ENCODE results near the gene ARHGAP42. TPM values are rescaled to one million over a fixed set of nuclear protein-coding genes. Genes with fewer than 3 reads are reported as not detected.

ARHGAP42 gene
- total RNA-seq, 1 donor from 2014 or later: 25.3 TPM

GRCh38 chr11:100875521-100875869 lies 188.4 kb downstream of the ARHGAP42 start:
- Mint-ChIP-seq H3K27ac (no peak overlapping the region), H3K4me3 (ENCODE audit: low read depth) (no peak overlapping the region), H3K4me1 (ENCODE audit: low read depth) (peaks cover 2% of the 10 kb centered on the region), H3K27me3 (no peaks in the 10 kb centered on the region), H3K36me3 (ENCODE audit: insufficient read depth) (no peaks in the 10 kb centered on the region), H3K9me3 (ENCODE audit: low read depth) (peaks cover 4% of the 10 kb centered on the region)
- no peak for TF ChIP-seq CTCF (IDR thresholded peaks at IDR 0.05; ENCODE audit: unreplicated experiment)
- no peak for DNase-seq (ENCODE audit: low spot score, unreplicated experiment)

- Mint-ChIP-seq H3K27ac (no peak overlapping the region), H3K4me3 (ENCODE audit: low read depth) (no peak overlapping the region), H3K4me1 (ENCODE audit: low read depth) (peaks cover 2% of the 10 kb centered on the region), H3K27me3 (no peaks in the 10 kb centered on the region), H3K9me3 (ENCODE audit: low read depth) (peaks cover 17% of the 10 kb centered on the region), H3K36me3 (ENCODE audit: insufficient read depth) (peaks cover 3% of the 10 kb centered on the region)
- DNase-seq (ENCODE audit: low spot score, unreplicated experiment): no peak
- no peak for TF ChIP-seq CTCF (IDR thresholded peaks at IDR 0.05; ENCODE audit: unreplicated experiment)
Measured at GRCh38 chr11:100876815-100877520, 189.9 kb downstream of the ARHGAP42 start.

- no peak for TF ChIP-seq CTCF (IDR thresholded peaks at IDR 0.05; ENCODE audit: unreplicated experiment)
- Mint-ChIP-seq H3K4me1 (ENCODE audit: low read depth) (no peaks in the 10 kb centered on the region), H3K27me3 (no peaks in the 10 kb centered on the region), H3K36me3 (ENCODE audit: insufficient read depth) (peaks cover 5% of the 10 kb centered on the region), H3K4me3 (ENCODE audit: low read depth) (no peak overlapping the region), H3K9me3 (ENCODE audit: low read depth) (peaks cover 23% of the 10 kb centered on the region), H3K27ac (no peak overlapping the region)
- DNase-seq (ENCODE audit: low spot score, unreplicated experiment): no peak
Measured at GRCh38 chr11:100878474-100878873, 191.4 kb downstream of the ARHGAP42 start.

- H3K36me3 Mint-ChIP-seq (ENCODE audit: insufficient read depth): peaks cover 5% of the 10 kb centered on the region
- no peaks in the 10 kb centered on the region for H3K27me3 Mint-ChIP-seq
- DNase-seq (ENCODE audit: low spot score, unreplicated experiment): no peak
- TF ChIP-seq CTCF (IDR thresholded peaks at IDR 0.05; ENCODE audit: unreplicated experiment): no peak
- peaks cover 23% of the 10 kb centered on the region for H3K9me3 Mint-ChIP-seq (ENCODE audit: low read depth)
- H3K27ac Mint-ChIP-seq: peak overlapping the region; percentile 7
- no peaks in the 10 kb centered on the region for H3K4me1 Mint-ChIP-seq (ENCODE audit: low read depth)
- H3K4me3 Mint-ChIP-seq (ENCODE audit: low read depth): no peak overlapping the region
Measured at GRCh38 chr11:100882957-100883356, 195.9 kb downstream of the ARHGAP42 start.

GRCh38 chr11:100883830-100884229 lies 196.7 kb downstream of the ARHGAP42 start:
- DNase-seq (ENCODE audit: low spot score, unreplicated experiment): no peak
- H3K9me3 Mint-ChIP-seq (ENCODE audit: low read depth): peaks cover 23% of the 10 kb centered on the region

More at GRCh38 chr11:100883830-100884229, 196.7 kb downstream of the ARHGAP42 start:
- TF ChIP-seq CTCF (IDR thresholded peaks at IDR 0.05; ENCODE audit: unreplicated experiment): no peak
- Mint-ChIP-seq H3K4me1 (ENCODE audit: low read depth) (no peaks in the 10 kb centered on the region), H3K36me3 (ENCODE audit: insufficient read depth) (peaks cover 5% of the 10 kb centered on the region), H3K4me3 (ENCODE audit: low read depth) (no peak overlapping the region), H3K27me3 (no peaks in the 10 kb centered on the region), H3K27ac (no peak overlapping the region)
